Brain microvascular endothelial cell (primary cell): ENCODE results near the gene MELTF.
A peak's percentile ranks its signal among the peaks of the same experiment; 100 is the strongest.
"Not testable (repeated sequence)": the region's sequence is repeated elsewhere in the genome, so short reads cannot be mapped to it uniquely, and the experiment has no call there.

Experiments used
- DNase-seq: peaks from one replicate; pipeline ENCODE4 v3.0.0-alpha.2; 2020
- H3K27ac ChIP-seq: fragments of 250-450 bp; sonication (Bioruptor Pico); 2 replicates; pipeline ENCODE4 v1.5.1; 2020; ENCODE audit warnings: mild to moderate bottlenecking, moderate library complexity
- H3K27me3 ChIP-seq: fragments of 250-450 bp; sonication (Bioruptor Pico); replicated peaks from 2 replicates; pipeline ENCODE4 v1.5.1; 2020; ENCODE audit warnings: mild to moderate bottlenecking
- H3K36me3 ChIP-seq: fragments of 250-450 bp; sonication (Bioruptor Pico); replicated peaks from 2 replicates; pipeline ENCODE4 v1.5.1; 2020; ENCODE audit warnings: mild to moderate bottlenecking
- H3K4me3 ChIP-seq: 2 replicates; pipeline ENCODE4 v1.5.1; 2011; ENCODE audit warnings: low read depth, mild to moderate bottlenecking, control low read depth, low read length, moderate library complexity
- CTCF ChIP-seq: IDR thresholded peaks from 2 replicates; pipeline ENCODE4 v1.5.1; 2011; ENCODE audit warnings: low read depth, mild to moderate bottlenecking, moderate library complexity, low read length, control low read depth, inconsistent platforms; ENCODE audit errors: missing control alignments
- in situ Hi-C: cut with HindIII; loops from 2 replicates; pipeline ENCODE4 v1.10.0; 2017; ENCODE audit warnings: low sequenced_read_pairs, low pct_ligation_motif_present

MELTF gene

GRCh38 chr3:197035577-197035976 is 6.0 kb upstream of the MELTF start:
- in situ Hi-C loops: no loop called here
- no peak overlapping the region for H3K27ac ChIP-seq
- no peak overlapping the region for H3K4me3 ChIP-seq
- no peaks in the 10 kb centered on the region for H3K27me3 ChIP-seq
- DNase-seq: no peak
- H3K36me3 ChIP-seq: peaks cover 13% of the 10 kb centered on the region
- TF ChIP-seq CTCF: no peak

- DNase-seq, H3K27me3 ChIP-seq, H3K36me3 ChIP-seq, in situ Hi-C loops, H3K27ac ChIP-seq, H3K4me3 ChIP-seq: not testable (repeated sequence)
Observed at GRCh38 chr3:197034778-197035177, 5.2 kb upstream of the MELTF start.

- H3K4me3 ChIP-seq, H3K27ac ChIP-seq, DNase-seq, H3K27me3 ChIP-seq, in situ Hi-C loops, H3K36me3 ChIP-seq: not testable (repeated sequence)
Observed at GRCh38 chr3:197033764-197034163, 4.1 kb upstream of the MELTF start.

GRCh38 chr3:197031315-197032285 is 2.0 kb upstream of the MELTF start:
- in situ Hi-C loops: no loop called here

GRCh38 chr3:197030379-197031314 is 1.0 kb upstream of the MELTF start:
- Histone ChIP-seq H3K27ac (peak overlapping the region; percentile 67), H3K27me3 (no peaks in the 10 kb centered on the region), H3K4me3 (no peak overlapping the region), H3K36me3 (no peaks in the 10 kb centered on the region)
- DNase-seq: no peak
- in situ Hi-C loops: no loop called here
- peak; percentile 1 for TF ChIP-seq CTCF

More at GRCh38 chr3:197031315-197032285, 2.0 kb upstream of the MELTF start:
- no peaks in the 10 kb centered on the region for H3K27me3 ChIP-seq
- no peaks in the 10 kb centered on the region for H3K36me3 ChIP-seq
- TF ChIP-seq CTCF: no peak
- peak; percentile 98 for DNase-seq
- H3K27ac ChIP-seq: peak overlapping the region; percentile 67
- H3K4me3 ChIP-seq: no peak overlapping the region

GRCh38 chr3:197028728-197029510 is 698 bp downstream of the MELTF start:
- no peak for DNase-seq
- Histone ChIP-seq H3K27me3 (no peaks in the 10 kb centered on the region), H3K36me3 (no peaks in the 10 kb centered on the region), H3K27ac (no peak overlapping the region), H3K4me3 (peak overlapping the region; percentile 47)
- TF ChIP-seq CTCF: no peak
- in situ Hi-C loops: no loop called here
